Measurements from ENCODE around the gene EEF2K.

EEF2K gene

DNA sequence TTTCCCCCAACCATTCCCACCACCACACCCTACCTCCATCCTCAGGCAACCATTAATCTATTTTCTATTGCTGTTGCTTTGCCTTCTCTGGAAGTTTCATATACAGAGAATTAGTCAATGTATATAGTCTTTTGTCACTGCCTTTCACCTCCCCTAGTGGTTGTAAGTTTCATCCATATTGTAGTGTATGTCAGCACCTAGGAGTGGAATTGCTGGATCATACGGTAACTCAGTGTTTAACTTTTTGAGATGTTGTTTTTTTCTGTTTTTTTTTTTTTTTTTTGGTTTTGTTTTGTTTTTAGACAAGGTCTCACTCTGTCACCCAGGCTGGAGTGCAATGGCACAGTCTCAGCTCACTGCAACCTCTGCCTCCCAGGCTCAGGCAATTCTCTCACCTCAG, 16.9 kb downstream of the EEF2K start:
- H3K36me3 Mint-ChIP-seq (ENCODE audit: low read depth) = peaks cover 34% of the 10 kb centered on the region
- peaks cover 5% of the 10 kb centered on the region for H3K4me1 Mint-ChIP-seq
- DNase-seq = no peak
- peaks cover 7% of the 10 kb centered on the region for H3K9me3 Mint-ChIP-seq
- TF ChIP-seq, protein P1, sequence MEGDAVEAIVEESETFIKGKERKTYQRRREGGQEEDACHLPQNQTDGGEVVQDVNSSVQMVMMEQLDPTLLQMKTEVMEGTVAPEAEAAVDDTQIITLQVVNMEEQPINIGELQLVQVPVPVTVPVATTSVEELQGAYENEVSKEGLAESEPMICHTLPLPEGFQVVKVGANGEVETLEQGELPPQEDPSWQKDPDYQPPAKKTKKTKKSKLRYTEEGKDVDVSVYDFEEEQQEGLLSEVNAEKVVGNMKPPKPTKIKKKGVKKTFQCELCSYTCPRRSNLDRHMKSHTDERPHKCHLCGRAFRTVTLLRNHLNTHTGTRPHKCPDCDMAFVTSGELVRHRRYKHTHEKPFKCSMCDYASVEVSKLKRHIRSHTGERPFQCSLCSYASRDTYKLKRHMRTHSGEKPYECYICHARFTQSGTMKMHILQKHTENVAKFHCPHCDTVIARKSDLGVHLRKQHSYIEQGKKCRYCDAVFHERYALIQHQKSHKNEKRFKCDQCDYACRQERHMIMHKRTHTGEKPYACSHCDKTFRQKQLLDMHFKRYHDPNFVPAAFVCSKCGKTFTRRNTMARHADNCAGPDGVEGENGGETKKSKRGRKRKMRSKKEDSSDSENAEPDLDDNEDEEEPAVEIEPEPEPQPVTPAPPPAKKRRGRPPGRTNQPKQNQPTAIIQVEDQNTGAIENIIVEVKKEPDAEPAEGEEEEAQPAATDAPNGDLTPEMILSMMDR (IDR thresholded peaks at IDR 0.05) = no peak
- H3K4me3 Mint-ChIP-seq = no peak overlapping the region
- H3K27me3 Mint-ChIP-seq (ENCODE audit: low read depth, poor library complexity) = no peaks in the 10 kb centered on the region
- H3K27ac Mint-ChIP-seq = no peak overlapping the region

DNA sequence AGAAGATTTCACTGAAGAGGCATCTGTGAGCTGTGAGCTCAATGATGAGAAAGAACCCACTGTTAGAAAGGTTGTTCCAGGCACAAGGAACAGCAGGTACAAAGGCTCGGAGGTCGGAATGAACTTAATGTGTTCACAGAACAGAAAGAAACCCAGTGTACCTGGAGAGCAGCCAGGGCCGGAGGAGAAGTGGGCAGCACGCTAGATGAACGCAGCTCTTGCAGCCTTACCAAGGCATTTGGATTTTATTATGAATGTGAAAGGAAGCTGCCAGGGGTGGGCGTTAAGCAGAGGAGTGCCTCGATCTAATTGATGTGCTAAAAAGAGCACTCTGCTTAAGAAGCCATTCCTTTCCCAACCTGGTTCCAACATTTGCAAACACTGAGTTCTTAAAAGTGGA, 19.0 kb downstream of the EEF2K start:
- Mint-ChIP-seq H3K4me3 (no peak overlapping the region), H3K27me3 (ENCODE audit: low read depth, poor library complexity) (no peaks in the 10 kb centered on the region), H3K9me3 (peaks cover 7% of the 10 kb centered on the region), H3K4me1 (peaks cover 22% of the 10 kb centered on the region), H3K27ac (peak overlapping the region; percentile 81), H3K36me3 (ENCODE audit: low read depth) (peaks cover 27% of the 10 kb centered on the region)
- DNase-seq = no peak
- TF ChIP-seq, protein P1 (IDR thresholded peaks at IDR 0.05) = no peak

DNA sequence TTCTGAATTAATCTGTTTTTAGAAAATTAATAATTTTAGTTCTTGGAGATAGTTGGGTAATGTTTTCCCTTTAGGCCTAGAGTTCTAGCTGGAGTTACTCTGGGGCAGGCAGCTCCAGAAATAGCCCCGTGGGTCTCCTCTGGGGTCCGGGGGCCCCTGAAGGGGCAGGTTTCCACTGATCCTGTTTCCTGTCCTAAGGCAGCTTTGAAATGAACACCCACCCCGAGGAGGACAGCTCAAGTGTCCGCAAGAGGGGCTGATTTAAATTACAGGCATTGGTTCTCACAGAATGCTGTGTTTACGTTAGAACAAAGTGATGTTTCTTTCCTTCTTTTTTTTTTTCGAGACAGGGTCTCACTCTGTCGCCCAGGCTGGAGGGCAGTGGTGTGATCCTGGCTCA, 23.8 kb downstream of the EEF2K start:
- peak overlapping the region; percentile 87 for H3K27ac Mint-ChIP-seq
- DNase-seq = peak; percentile 17
- H3K9me3 Mint-ChIP-seq = peaks cover 2% of the 10 kb centered on the region
- peaks cover 23% of the 10 kb centered on the region for H3K36me3 Mint-ChIP-seq (ENCODE audit: low read depth)
- no peaks in the 10 kb centered on the region for H3K27me3 Mint-ChIP-seq (ENCODE audit: low read depth, poor library complexity)
- TF ChIP-seq, protein P1 (IDR thresholded peaks at IDR 0.05) = no peak
- H3K4me1 Mint-ChIP-seq = peaks cover 33% of the 10 kb centered on the region
- no peak overlapping the region for H3K4me3 Mint-ChIP-seq

DNA sequence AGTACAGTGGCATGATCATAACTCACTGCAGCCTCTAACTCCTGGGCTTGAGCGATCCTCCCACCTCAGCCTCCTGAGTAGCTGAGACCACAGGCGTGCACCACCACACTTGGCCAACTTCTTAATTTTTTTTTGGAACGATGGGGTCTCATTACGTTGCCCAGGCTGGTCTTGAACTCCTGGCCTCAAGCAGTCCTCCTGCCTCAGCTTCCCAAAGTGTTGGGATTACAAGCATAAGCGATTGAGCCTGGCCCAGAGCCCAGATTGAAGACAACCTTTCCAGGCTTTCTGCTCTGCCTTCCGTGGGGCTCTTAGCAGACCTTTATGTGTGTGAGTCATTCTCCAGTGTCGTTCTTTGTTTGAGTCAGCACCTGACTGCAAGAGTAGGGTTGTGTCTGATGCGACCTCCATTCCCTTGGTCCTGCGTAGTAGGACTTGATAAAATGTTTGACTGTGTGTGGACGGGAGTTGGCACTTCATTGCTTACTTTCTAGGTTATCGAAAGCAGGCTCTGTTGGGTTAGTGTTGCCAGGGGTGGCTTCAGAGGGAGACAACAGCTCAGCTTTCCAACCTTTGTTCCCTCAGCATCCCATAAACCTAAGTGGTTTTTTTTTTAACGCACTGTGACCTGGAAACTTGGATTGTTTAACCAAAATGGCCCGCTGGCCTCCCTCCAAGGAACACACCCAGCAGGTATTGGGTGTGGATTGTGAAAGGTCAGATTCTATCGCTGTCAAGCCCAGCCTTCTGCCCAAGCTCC, 26.4 kb downstream of the EEF2K start:
- Mint-ChIP-seq H3K4me1 (peaks cover 31% of the 10 kb centered on the region), H3K36me3 (ENCODE audit: low read depth) (peaks cover 27% of the 10 kb centered on the region), H3K27ac (peak overlapping the region; percentile 98), H3K27me3 (ENCODE audit: low read depth, poor library complexity) (no peaks in the 10 kb centered on the region), H3K4me3 (no peak overlapping the region), H3K9me3 (no peaks in the 10 kb centered on the region)
- no peak for DNase-seq
- TF ChIP-seq, protein P1 (IDR thresholded peaks at IDR 0.05) = no peak

DNA sequence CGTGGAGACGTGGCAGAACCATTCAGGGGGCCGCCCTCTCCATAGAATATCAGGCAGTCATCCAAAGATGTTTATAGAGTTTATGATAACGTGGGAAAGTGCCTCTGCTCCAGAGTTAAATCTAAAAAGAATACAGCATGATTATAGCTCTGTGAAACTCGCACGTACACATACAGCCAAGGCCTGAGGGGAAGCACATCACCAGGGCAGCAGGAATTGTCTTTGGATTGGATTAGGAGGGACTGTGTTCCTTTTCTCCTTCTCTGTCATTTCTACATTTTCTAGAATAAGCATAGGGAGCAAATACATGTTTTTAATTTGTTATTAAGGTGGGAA, 26.9 kb downstream of the EEF2K start:
- no peaks in the 10 kb centered on the region for H3K27me3 Mint-ChIP-seq (ENCODE audit: low read depth, poor library complexity)
- peaks cover 32% of the 10 kb centered on the region for H3K36me3 Mint-ChIP-seq (ENCODE audit: low read depth)
- H3K4me1 Mint-ChIP-seq = peaks cover 31% of the 10 kb centered on the region
- H3K4me3 Mint-ChIP-seq = no peak overlapping the region
- H3K9me3 Mint-ChIP-seq = no peaks in the 10 kb centered on the region
- H3K27ac Mint-ChIP-seq = peak overlapping the region; percentile 98
- no peak for DNase-seq
- TF ChIP-seq, protein P1 (IDR thresholded peaks at IDR 0.05) = no peak
